Pancreas (tissue), 10 donors: ENCODE measurements around the gene APOD. TPM values are rescaled to one million over a fixed set of nuclear protein-coding genes. Genes with fewer than 3 reads are reported as not detected.
"Not testable (repeated sequence)": the region's sequence is repeated elsewhere in the genome, so short reads cannot be mapped to it uniquely, and the experiment has no call there.

Experiments
- ATAC-seq, 4 donors: fragments of 200-7000 bp; cut with Tn5 transposase; one replicate each; pipeline versions ENCODE4 v1.8.0 to v1.9.1; 2020; ENCODE audit warnings: mild to moderate bottlenecking in 4 of 4, moderate library complexity in 4 of 4
- DNase-seq, 6 donors: peaks; one replicate each; pipeline ENCODE4 v3.0.0-alpha.2; 2020
- FAIRE-seq: peaks from 2 replicates; lab custom pipeline; 2012; peaks lifted over from hg19 to GRCh38; lab: Jason Lieb, UNC
- H3K27ac ChIP-seq, 4 donors: fragments of 200-600 bp; sonication (generic); 1 replicate in 3 of 4; 2 replicates in 1 of 4; pipeline versions ENCODE4 v1.5.0 to v1.8.0; 2020
- H3K27me3 ChIP-seq, 4 donors: fragments of 200-600 bp; one replicate each; pipeline ENCODE4 v1.8.0; 2021
- H3K36me3 ChIP-seq, 3 donors: fragments of 200-600 bp; sonication (generic) in 1 of 3; one replicate each; pipeline versions ENCODE4 v1.5.0 to v1.8.0; 2020 to 2021
- H3K4me1 ChIP-seq, 3 donors: fragments of 200-600 bp; one replicate each; pipeline ENCODE4 v1.8.0; 2021
- H3K4me3 ChIP-seq, 4 donors: fragments of 200-600 bp; sonication (generic) in 2 of 4; one replicate each; pipeline versions ENCODE4 v1.5.0 to v1.8.0; 2020 to 2021
- H3K9me3 ChIP-seq, 4 donors: fragments of 200-600 bp; one replicate each; pipeline ENCODE4 v1.8.0; 2021
- CTCF ChIP-seq, 4 donors: fragments of 200-600 bp; sonication (generic) in 3 of 4; IDR thresholded peaks; one replicate each; pipeline versions ENCODE4 v1.5.0 to v1.8.0; 2021; ENCODE audit warnings: antibody characterized with exemption in 4 of 4
- WGBS, 2 donors: extraction: QIAGEN DNeasy Blood & Tissue Kit; methylation state at CpG; one replicate each; pipeline ENCODE4 v1.1.7; 2013; 5-methylcytosine and 5-hydroxymethylcytosine counted together
- intact Hi-C, 3 donors: fragments of 100-400 bp; cut with DNase I; formaldehyde crosslinking; loops; one replicate each; pipeline versions ENCODE4 v1.11.1 to v1.14.2; 2022
- polyA plus RNA-seq, 2 donors: library from polyadenylated mRNA; stranded (reverse); fragments of 200-250 nt; gene quantifications; one replicate each; pipeline ENCODE4 v1.2.3, GENCODE V29; 2013
- total RNA-seq, 6 donors: library from RNA; stranded (reverse); fragmentation: NEBNext Ultra II Directional in 4 of 6; extraction: Animal tissue kit (Norgen Biotek cat#: 25700) in 4 of 6; gene quantifications; one replicate each; pipeline versions ENCODE4 v1.2.1 to v1.2.4, GENCODE V29; 2021 to 2023
- donor health status: healthy with polysubstance abuse.
- donor health status: DM: no; HTN: no; CAD: no; lungs with moderate emphysema.
- donor health status: DM: no; HTN: no; CAD: no.
- donor health status: control.
- donor health status: control.
- donor health status: Bipolar disorder and iron deficiency.
- donor health status: DM: yes; HTN: yes; CAD: no.
- donor health status: DM: no; HTN: no; CAD: no.
- donor health status: DM: no; HTN: no; CAD: no.
- donor health status: DM: yes; HTN: yes; CAD: no.

The APOD gene
- total and polyA plus RNA-seq, 8 donors = 12.1 to 133 (median 60.8) TPM

- no peaks in the 10 kb centered on the region for H3K4me1 ChIP-seq
These were observed 25.5 kb upstream of the APOD start for GRCh38 chr3:195609229-195609628.

GRCh38 chr3:195601785-195602184, 18.0 kb upstream of the APOD start:
- H3K27ac ChIP-seq, ATAC-seq, FAIRE-seq, H3K9me3 ChIP-seq, intact Hi-C loops, H3K27me3 ChIP-seq, H3K36me3 ChIP-seq, H3K4me1 ChIP-seq, H3K4me3 ChIP-seq, DNase-seq: not testable (repeated sequence)
- WGBS, 2 donors = 64 to 80% methylated on average over 2 of the region's 2 CpGs

More at GRCh38 chr3:195609229-195609628, 25.5 kb upstream of the APOD start:
- DNase-seq = no peak
- no peak for TF ChIP-seq CTCF (IDR thresholded peaks at IDR 0.05)
- no peak for ATAC-seq
- FAIRE-seq = no peak
- Histone ChIP-seq H3K36me3 (no peaks in the 10 kb centered on the region), H3K9me3 (no peaks in the 10 kb centered on the region), H3K27me3 (no peaks in the 10 kb centered on the region), H3K4me3 (no peak overlapping the region), H3K27ac (no peak overlapping the region)
- intact Hi-C loops = no loop called here
- WGBS, 2 donors = 70 to 74% methylated on average over 3 of the region's 3 CpGs

- H3K36me3 ChIP-seq = no peaks in the 10 kb centered on the region
- no peaks in the 10 kb centered on the region for H3K4me1 ChIP-seq
- no peak overlapping the region for H3K4me3 ChIP-seq
- no peaks in the 10 kb centered on the region for H3K9me3 ChIP-seq
- WGBS, 2 donors = 84 to 88% methylated on average over 2 of the region's 2 CpGs
- FAIRE-seq = no peak
- intact Hi-C loops = no loop called here
- no peak for TF ChIP-seq CTCF (IDR thresholded peaks at IDR 0.05)
- no peak overlapping the region for H3K27ac ChIP-seq
- no peak for DNase-seq
- ATAC-seq = no peak
- H3K27me3 ChIP-seq = no peaks in the 10 kb centered on the region
These were observed 17.6 kb upstream of the APOD start for GRCh38 chr3:195601382-195601781.

GRCh38 chr3:195599926-195600325, 16.2 kb upstream of the APOD start:
- ATAC-seq, FAIRE-seq, DNase-seq, intact Hi-C loops, H3K36me3 ChIP-seq, H3K27ac ChIP-seq, H3K27me3 ChIP-seq, H3K9me3 ChIP-seq, H3K4me1 ChIP-seq, H3K4me3 ChIP-seq: not testable (repeated sequence)
- 77 to 90% methylated on average over 21 of the region's 23 CpGs for WGBS, 2 donors

GRCh38 chr3:195599516-195599915, 15.8 kb upstream of the APOD start:
- H3K36me3 ChIP-seq, intact Hi-C loops, DNase-seq, H3K4me3 ChIP-seq, H3K27me3 ChIP-seq, FAIRE-seq, H3K27ac ChIP-seq, H3K9me3 ChIP-seq, ATAC-seq, H3K4me1 ChIP-seq: not testable (repeated sequence)
- WGBS, 2 donors = 85 to 93% methylated on average over 15 to 24 of the region's 24 CpGs

GRCh38 chr3:195597848-195598247, 14.1 kb upstream of the APOD start:
- no peak for TF ChIP-seq CTCF (IDR thresholded peaks at IDR 0.05)
- ATAC-seq = no peak

More at GRCh38 chr3:195597848-195598247, 14.1 kb upstream of the APOD start:
- WGBS, 2 donors = 47 to 52% methylated on average over 6 of the region's 6 CpGs
- DNase-seq (no peak), FAIRE-seq (no peak)
- Histone ChIP-seq H3K9me3 (no peaks in the 10 kb centered on the region), H3K27me3 (no peaks in the 10 kb centered on the region), H3K27ac (no peak overlapping the region), H3K4me1 (no peaks in the 10 kb centered on the region), H3K36me3 (no peaks in the 10 kb centered on the region), H3K4me3 (no peak overlapping the region)
- intact Hi-C loops = no loop called here
